Fibroblast of skin of abdomen (primary cell): ENCODE measurements around the gene SLIT1.

Experiments
- DNase-seq: peaks from one replicate; pipeline ENCODE4 v3.0.0-alpha.2; 2013

Gene SLIT1

GRCh38 chr10:97019213-97019844 lies 166.4 kb downstream of the SLIT1 start:
- no peak for DNase-seq

GRCh38 chr10:97018251-97019212 lies 167.2 kb downstream of the SLIT1 start:
- no peak for DNase-seq

GRCh38 chr10:97017474-97017903 lies 168.3 kb downstream of the SLIT1 start:
- no peak for DNase-seq

- no peak for DNase-seq
Observed at GRCh38 chr10:97016728-97017473, 168.9 kb downstream of the SLIT1 start.

GRCh38 chr10:97015240-97015639 lies 170.5 kb downstream of the SLIT1 start:
- DNase-seq, result no peak

GRCh38 chr10:97013983-97014382 lies 171.8 kb downstream of the SLIT1 start:
- no peak for DNase-seq

- DNase-seq, result no peak
Observed at GRCh38 chr10:97013568-97013967, 172.2 kb downstream of the SLIT1 start.

GRCh38 chr10:97012470-97012869 lies 173.3 kb downstream of the SLIT1 start:
- no peak for DNase-seq

- no peak for DNase-seq
Observed at GRCh38 chr10:97011397-97011796, 174.4 kb downstream of the SLIT1 start.

- DNase-seq, result no peak
Observed at GRCh38 chr10:97010695-97011206, 175.0 kb downstream of the SLIT1 start.

- no peak for DNase-seq
Observed at GRCh38 chr10:97007417-97007816, 178.3 kb downstream of the SLIT1 start.

GRCh38 chr10:97006364-97006763 lies 179.4 kb downstream of the SLIT1 start:
- DNase-seq, result no peak

GRCh38 chr10:97005349-97005748 lies 180.4 kb downstream of the SLIT1 start:
- no peak for DNase-seq

GRCh38 chr10:97004591-97004990 lies 181.2 kb downstream of the SLIT1 start:
- no peak for DNase-seq

GRCh38 chr10:97003804-97004201 lies 182.0 kb downstream of the SLIT1 start:
- DNase-seq, result no peak

- DNase-seq, result no peak
Observed at GRCh38 chr10:97003151-97003803, 182.5 kb downstream of the SLIT1 start.

- no peak for DNase-seq
Observed at GRCh38 chr10:97002670-97003069, 183.1 kb downstream of the SLIT1 start.

- no peak for DNase-seq
Observed at GRCh38 chr10:97001183-97001991, 184.4 kb downstream of the SLIT1 start.

- DNase-seq, result no peak
Observed at GRCh38 chr10:97000487-97001182, 185.1 kb downstream of the SLIT1 start.

- DNase-seq, result no peak
Observed at GRCh38 chr10:96999987-97000386, 185.8 kb downstream of the SLIT1 start.

GRCh38 chr10:96999337-96999736 lies 186.4 kb downstream of the SLIT1 start:
- no peak for DNase-seq
